GM18520 (cell line): Measurements from ENCODE around the gene MORN5.

Experiments used
- ATAC-seq: cut with Tn5 transposase; IDR thresholded peaks from one replicate; pipeline ENCODE4 v1.9.1; 2021; ENCODE audit not compliant: unreplicated experiment

The MORN5 gene

GRCh38 chr9:122143296-122143695 is 16.4 kb upstream of the MORN5 start:
- ATAC-seq = no peak

DNA sequence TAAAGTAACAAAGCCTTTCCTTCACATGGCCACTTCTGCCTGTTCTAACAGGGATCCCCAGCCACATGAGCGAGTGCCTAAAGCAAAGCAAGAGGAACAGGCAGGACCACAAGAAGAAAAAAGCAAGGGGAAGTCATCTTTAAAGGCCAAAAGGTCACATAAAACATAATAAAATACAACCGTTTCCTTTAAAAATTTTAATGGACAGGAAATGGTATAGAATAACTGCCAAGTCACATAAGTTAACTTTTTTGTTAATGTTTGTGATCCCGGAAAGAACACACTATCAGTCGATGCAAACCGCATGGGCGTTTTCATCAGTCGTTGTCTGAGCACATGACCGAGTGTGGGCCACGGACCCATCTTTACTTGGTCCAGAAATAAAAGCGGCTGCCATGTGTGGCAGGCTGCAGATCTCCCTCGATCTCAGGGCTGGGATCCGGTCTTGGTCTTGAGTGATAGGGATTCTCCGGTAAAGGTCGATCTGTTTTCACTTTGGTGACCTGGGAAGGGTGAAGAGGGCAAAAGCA is 15.8 kb upstream of the MORN5 start:
- no peak for ATAC-seq

DNA sequence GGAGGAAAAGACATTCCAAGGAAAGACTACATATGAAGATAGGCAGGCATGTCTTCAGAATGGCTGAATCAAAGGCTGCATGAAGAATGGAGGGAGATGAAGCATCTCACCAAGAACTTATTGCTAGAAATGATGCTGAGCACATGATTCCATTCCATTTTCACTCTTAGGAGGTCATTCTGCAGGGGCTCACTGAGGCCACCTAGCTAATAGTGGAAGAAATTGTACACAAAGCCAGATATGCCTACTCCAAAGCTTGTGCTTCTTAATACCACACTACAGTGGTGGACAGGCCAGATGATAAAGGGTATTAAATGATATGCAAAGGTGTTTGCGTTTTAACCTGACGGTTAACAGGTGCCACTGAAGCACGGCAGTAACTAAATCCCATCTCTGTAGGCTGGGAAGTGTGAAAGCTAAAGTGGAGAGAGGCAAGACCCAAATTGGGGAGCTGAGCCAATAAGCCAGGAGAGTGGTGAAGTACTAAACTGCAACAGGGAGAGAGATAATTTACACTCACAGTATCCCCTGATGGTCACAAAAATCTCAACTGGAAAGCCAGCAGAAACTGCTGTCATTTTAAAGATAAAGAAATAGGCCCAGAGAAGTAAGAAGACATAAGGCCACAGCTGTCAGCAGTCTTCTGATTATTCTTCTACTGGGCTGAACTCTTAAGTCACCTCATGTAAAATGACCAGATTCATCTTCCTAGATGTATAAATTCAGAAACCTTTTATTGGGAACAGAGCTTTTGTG is 14.7 kb upstream of the MORN5 start:
- ATAC-seq = no peak

DNA sequence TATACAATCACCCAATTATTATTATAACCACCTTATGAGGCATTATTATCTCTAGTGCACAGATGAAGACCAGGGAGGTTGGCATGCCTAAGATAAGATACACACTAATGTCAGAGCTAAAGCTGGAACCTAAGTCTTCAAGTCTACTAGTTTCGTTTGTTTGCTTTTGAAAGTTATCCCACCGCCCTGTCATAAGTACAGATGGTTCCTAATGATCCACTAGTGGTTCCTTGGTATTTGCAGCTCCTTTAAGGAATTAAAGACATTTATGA is 14.2 kb upstream of the MORN5 start:
- ATAC-seq = no peak

- no peak for ATAC-seq
These were observed 8.4 kb upstream of the MORN5 start for GRCh38 chr9:122151267-122151828.

DNA sequence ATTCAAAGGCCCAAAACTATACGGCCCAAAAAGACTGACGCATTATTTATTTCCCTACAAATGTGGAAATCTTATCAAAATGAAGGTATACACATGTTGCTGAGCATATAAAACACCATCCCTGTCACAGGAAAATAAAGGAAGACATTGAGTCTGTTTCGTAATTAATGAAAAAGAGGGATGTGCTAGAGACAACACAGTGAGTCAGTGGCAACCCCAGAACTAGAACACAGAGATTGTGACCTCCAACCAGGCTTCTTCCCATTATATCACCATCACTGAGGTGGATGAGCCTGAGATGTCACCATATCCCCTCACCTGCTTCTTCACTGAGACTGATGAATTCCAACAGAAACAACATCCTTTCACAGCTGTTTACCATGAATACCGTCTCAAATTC is 3.9 kb upstream of the MORN5 start:
- ATAC-seq = no peak

DNA sequence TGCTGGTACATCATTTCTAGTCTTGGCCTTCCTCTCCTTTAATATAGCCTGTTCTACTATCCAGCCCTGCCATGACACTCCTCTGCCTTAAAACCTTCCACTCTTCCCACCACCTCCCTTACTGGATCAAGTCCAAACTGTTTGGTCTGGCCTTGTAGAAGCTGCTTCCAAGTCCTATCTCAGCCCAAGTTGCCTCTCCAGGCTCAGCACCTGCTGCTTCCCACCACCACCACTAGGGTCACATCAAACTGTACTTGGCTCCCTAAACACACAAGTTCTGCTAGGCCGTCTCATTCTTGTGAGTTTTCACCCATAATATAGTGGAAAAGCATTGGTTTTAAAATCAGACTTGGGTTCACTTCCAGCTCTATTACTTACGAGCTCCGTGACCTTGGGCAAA is 1.5 kb upstream of the MORN5 start:
- no peak for ATAC-seq

DNA sequence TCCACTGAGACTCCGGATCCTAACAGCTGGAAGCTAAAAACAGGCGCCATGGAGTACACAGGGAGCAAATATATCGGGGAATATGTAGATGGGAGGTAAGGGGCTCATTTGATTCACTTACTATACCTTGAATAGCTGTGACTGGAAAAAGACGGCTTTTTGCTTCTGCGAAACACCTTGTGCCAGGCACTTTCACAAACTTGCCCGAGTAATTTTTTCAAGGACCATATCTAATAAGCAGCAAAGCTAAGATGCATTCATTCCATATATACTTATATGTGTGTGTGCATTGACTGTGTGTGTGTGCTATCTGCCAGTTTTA is 178 bp downstream of the MORN5 start:
- ATAC-seq = no peak

DNA sequence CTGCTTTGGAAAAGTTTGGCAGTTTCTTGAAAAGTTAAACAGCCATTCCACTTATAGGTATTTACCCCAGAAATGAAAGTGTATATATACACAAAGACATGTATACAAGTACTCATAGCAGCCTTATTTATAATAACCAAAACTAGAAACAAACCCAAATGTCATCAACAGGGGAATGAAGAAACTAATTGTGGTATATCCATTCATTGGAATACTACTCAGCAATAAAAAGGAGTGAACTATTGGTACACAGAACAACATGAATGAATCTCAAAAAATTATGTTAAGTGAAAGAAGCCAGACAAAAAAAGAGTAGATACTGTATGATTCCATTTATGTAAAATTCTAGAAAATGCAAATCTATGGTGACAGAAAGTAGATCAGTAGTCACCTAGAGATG is 2.7 kb downstream of the MORN5 start:
- ATAC-seq = no peak

DNA sequence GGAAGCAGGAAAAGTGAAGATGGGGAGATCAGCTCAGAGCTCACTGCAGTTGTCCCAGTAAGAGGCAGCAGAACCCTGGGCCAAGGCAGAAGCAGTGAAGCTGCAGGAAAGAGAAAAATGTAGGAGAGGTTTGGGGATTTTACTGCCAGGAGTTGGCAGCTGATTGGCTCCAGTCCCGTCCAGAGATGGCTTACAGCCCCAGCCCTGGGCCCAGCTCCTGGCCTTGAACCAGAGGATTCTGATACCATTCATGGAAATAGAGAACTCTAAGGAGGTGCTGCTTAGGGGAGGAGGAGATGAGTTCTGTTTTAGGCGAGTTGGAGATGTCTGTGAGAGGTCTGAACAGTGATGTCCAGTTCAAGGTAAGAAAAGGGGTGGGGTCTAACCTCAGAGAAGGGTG is 4.6 kb downstream of the MORN5 start:
- no peak for ATAC-seq

DNA sequence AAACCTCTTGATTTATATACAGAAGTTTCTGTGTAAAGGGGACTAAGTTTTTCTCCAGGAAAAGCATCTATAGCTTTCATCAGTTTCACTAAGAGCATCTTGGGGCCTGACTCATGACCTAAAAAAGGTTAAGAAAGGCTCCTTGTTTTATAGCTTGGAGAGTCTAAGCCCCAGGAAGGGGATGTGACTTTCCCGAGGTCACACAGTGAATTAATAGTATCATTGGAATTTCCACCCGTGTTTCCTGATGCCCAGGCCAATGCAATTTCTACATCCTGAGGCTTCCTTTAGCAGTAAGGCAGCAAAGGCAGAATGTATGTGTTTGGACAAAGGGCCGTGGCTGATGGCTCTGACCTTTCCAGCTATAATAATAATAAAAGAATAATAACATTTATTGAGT is 8.6 kb downstream of the MORN5 start:
- no peak for ATAC-seq

DNA sequence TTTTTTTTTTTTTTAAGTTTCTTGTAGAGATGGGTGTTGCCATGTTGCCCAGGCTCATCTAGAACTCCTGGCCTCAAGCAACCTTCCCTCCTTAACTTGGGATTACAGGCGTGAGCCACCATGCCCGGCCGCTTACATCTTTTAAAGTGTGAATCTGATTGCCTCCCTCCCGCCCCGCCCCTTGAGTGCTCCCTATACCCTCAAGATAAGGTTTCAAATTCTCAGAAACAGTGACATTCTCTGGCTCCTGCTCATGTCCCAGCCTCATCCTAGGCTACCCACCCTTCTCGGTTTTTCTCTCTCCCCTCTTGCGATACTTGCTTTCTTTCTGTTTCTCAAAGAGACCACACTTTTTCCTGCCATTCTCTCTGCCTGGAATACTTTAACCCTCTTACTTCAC is 12.4 kb downstream of the MORN5 start:
- ATAC-seq = no peak

DNA sequence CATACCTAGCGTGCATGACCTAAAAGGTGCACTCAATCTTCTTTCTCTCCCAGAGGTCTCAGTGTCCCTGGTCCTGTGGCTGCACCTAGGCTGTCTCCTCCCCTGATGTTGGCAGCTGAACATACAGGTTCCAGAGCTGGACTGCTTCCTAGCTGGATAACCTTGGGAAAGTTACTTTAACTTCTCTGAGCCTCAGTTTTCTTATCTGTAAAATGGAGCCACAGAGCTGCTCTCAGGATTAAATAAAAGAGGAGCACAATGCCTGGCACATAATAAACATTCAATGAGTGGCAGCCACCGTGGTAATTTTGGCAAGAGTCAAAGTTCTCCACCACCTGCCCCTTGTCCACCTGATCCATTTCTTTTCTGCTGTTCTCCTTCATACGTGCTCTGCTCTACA is 14.0 kb downstream of the MORN5 start:
- no peak for ATAC-seq

DNA sequence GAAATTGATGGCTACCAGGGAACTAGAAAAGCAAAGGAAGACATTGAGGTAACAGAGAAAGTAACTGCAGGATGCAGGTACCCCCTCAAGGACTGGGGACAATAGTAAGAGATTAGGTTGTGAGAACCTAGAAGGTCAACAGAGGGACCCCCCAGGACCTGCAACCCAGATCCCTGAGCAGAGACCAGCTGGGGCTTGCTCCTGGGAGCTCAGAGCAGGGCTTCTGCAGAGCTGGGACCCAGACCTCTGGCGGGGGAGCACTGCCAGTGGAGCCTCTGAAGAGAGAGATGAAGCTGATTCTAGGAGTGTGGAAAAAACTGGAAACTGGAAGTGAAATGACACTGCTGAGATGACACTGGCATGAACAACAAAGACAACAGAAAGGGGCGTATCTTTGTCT is 17.2 kb downstream of the MORN5 start:
- no peak for ATAC-seq

- no peak for ATAC-seq
These were observed 19.5 kb downstream of the MORN5 start for GRCh38 chr9:122179054-122179689.

GRCh38 chr9:122179690-122180074 is 20.0 kb downstream of the MORN5 start:
- ATAC-seq = no peak

DNA sequence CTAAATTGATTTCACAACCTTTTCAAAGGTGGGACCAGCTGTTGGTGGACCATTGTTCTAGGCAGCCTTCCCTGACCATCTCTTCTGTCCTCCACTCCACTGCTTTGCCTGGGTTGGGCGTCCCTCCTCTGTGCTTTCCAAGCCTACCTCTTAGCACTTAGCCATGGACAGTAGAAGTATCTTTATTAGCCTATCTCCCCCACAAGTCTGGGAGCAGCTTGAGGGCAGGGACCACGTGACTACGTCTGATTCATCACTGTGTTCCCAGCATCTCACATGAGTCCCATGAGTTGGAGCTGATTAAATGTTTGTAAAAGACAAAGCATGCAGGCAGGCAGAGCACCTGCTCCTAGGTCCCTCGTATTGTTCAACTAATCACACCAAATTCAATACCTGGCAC is 20.9 kb downstream of the MORN5 start:
- no peak for ATAC-seq

DNA sequence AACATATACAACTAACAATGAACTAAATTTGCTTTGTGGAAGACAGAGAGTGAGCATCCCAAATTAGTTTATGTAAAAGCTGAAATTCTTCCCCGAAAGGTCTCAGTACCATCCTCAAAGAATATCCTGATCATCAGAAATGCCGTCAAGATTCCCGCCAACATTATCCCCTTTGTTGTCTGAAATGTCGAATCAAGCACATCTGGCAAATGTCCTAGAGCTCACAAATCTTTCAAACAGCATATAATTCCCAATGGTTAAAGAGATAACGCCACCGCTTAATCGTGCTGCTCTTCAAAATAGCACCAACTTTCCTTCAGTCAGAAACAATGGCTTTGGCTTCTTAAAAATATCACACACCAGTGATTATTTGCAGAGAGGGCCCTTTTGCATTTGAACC is 23.8 kb downstream of the MORN5 start:
- ATAC-seq = no peak

GRCh38 chr9:122184551-122184950 is 24.8 kb downstream of the MORN5 start:
- ATAC-seq = no peak

DNA sequence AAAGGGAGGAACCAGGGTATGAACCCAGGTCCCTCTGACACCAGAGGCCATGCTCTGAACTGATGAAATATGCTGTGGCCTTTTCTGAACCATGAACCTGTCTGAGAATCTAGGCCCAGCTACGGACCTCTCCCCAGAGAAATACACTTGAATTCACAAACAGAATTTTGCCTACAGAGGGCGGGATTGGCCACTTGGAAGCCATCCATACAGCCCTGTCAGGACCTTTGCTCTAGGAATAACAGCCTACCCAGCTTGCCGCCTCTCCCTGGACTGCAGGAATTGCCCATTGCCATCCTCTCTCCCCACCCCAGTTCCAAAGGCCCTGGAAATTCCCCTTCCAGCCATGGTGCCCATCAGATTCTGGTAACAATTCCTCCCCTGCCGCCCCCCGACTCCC is 26.6 kb downstream of the MORN5 start:
- no peak for ATAC-seq

- ATAC-seq = no peak
These were observed 27.2 kb downstream of the MORN5 start for GRCh38 chr9:122186777-122187470.

GRCh38 chr9:122188369-122188768 is 28.7 kb downstream of the MORN5 start:
- ATAC-seq = no peak
